ENCODE data around the gene LUZP4.

The LUZP4 gene

DNA sequence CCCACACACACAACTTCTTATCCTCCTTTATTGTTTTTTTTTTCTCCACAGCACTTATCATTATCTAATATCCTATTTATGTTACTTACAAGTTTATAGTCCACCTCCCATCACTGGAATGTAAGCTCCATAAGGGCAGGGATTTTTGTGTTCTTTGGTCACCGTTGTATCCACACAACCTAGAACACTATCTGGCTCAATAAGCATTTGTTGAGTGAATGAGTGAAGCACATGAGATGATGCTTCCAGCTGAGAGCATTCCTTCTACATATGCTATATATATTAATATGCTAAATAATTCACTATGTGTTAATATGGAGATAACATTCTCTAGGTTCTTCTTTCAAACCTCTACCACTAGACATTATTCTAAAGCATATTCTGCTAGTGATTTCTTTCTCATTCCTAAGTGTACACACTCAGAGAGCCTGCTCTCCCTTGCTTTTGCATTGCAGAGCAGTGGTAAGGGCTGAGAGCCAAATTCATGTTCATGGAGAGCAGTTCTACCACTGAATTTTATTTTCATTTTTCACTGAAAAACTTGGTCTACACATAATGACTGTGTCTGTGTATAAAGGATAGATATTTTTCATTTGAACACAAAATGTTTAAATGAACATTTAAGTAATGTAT lies 20.3 kb upstream of the LUZP4 start:
- TF ChIP-seq SIN3A (IDR thresholded peaks at IDR 0.05; ENCODE audit: borderline replicate concordance, insufficient read depth, low read length) (no peak), POLR2AphosphoS5 (IDR thresholded peaks at IDR 0.05; ENCODE audit: low read depth, low read length) (no peak), REST (IDR thresholded peaks at IDR 0.05; ENCODE audit: insufficient read depth in 1 of 2, low read depth in 2 of 2, low read length in 2 of 2) (no peak), TAF1 (IDR thresholded peaks at IDR 0.05; ENCODE audit: borderline replicate concordance, insufficient read depth, low read length) (no peak), FOXP2 (optimal IDR thresholded peaks at IDR 0.05; ENCODE audit: borderline replicate concordance, extremely low read depth, extremely low read length, insufficient read depth) (no peak)

GRCh38 chrX:115284877-115285276 lies 4.6 kb upstream of the LUZP4 start:
- TF ChIP-seq TAF1 (IDR thresholded peaks at IDR 0.05; ENCODE audit: borderline replicate concordance, insufficient read depth, low read length) (no peak), SIN3A (IDR thresholded peaks at IDR 0.05; ENCODE audit: borderline replicate concordance, insufficient read depth, low read length) (no peak), REST (IDR thresholded peaks at IDR 0.05; ENCODE audit: insufficient read depth in 1 of 2, low read depth in 2 of 2, low read length in 2 of 2) (no peak), POLR2AphosphoS5 (IDR thresholded peaks at IDR 0.05; ENCODE audit: low read depth, low read length) (no peak), FOXP2 (optimal IDR thresholded peaks at IDR 0.05; ENCODE audit: borderline replicate concordance, extremely low read depth, extremely low read length, insufficient read depth) (no peak)

DNA sequence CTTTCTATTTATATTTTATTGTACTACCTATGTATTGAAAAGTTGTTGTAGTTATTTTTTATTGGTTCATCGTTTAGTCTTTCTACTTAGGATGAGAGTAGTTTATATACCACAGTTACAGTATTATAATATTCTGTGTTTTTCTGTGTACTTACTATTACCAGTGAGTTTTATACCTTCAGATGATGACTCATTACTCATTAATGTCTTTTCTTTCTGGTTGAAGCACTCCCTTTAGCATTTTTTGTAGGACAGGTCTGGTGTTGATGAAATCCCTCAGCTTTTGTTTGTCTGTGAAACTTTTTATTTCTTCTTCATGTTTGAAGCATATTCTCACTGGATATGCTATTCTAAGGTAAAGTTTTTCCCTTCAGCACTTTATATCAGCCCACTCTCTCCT lies 7.7 kb downstream of the LUZP4 start:
- TF ChIP-seq REST (IDR thresholded peaks at IDR 0.05; ENCODE audit: insufficient read depth in 1 of 2, low read depth in 2 of 2, low read length in 2 of 2), result no peak
- no peak for TF ChIP-seq TAF1 (IDR thresholded peaks at IDR 0.05; ENCODE audit: borderline replicate concordance, insufficient read depth, low read length)

DNA sequence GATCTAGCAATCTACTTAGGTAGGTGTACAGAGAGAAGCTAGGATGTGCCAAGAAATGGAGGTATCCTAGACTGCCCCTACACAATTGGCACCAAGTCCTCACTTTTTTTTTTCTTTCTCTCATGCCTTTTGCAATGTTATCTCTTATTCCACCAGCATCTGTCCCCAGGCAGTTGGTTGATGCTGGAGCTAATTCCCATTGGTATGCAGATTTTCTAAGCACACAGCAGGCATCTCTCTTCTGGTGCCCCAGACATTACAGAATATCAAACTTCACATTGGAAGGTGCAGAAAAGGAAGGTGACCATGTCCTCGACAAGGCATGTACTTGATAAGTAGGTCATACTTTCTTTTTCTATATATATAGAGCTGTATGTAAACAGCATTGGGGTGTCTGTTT lies 21.6 kb downstream of the LUZP4 start:
- TF ChIP-seq REST (IDR thresholded peaks at IDR 0.05; ENCODE audit: insufficient read depth in 1 of 2, low read depth in 2 of 2, low read length in 2 of 2) (no peak), POLR2AphosphoS5 (IDR thresholded peaks at IDR 0.05; ENCODE audit: low read depth, low read length) (no peak), FOXP2 (optimal IDR thresholded peaks at IDR 0.05; ENCODE audit: borderline replicate concordance, extremely low read depth, extremely low read length, insufficient read depth) (no peak), SIN3A (IDR thresholded peaks at IDR 0.05; ENCODE audit: borderline replicate concordance, insufficient read depth, low read length) (no peak), TAF1 (IDR thresholded peaks at IDR 0.05; ENCODE audit: borderline replicate concordance, insufficient read depth, low read length) (no peak)

DNA sequence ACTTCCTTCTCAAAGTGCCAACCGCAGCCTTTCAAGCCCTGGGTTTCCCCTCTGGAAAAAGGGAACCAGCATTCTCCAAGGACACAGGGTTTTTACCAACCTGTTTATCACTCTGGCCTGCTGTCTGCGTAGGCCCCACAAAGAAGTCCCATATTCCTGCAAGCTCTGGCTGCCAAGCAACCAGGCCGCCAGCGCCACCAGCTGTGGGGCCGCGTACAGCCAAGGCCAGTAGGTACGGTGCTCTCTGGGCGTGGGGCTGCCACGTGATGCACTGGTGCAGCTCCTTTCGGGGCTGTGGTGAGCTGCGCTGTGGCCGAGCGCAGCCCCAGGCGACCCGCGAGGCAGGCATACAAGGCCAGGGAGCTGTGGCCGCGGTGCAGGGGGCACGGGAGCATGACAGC lies 22.1 kb downstream of the LUZP4 start:
- TF ChIP-seq FOXP2 (optimal IDR thresholded peaks at IDR 0.05; ENCODE audit: borderline replicate concordance, extremely low read depth, extremely low read length, insufficient read depth), result no peak
- TF ChIP-seq REST (IDR thresholded peaks at IDR 0.05; ENCODE audit: insufficient read depth in 1 of 2, low read depth in 2 of 2, low read length in 2 of 2), result no peak
- TF ChIP-seq POLR2AphosphoS5 (IDR thresholded peaks at IDR 0.05; ENCODE audit: low read depth, low read length), result no peak
- TF ChIP-seq SIN3A (IDR thresholded peaks at IDR 0.05; ENCODE audit: borderline replicate concordance, insufficient read depth, low read length), result no peak
- no peak for TF ChIP-seq TAF1 (IDR thresholded peaks at IDR 0.05; ENCODE audit: borderline replicate concordance, insufficient read depth, low read length)
